Esophagus squamous epithelium (tissue), 4 donors: ENCODE measurements around the gene INHA.

Source experiments
- CTCF ChIP-seq, 6 experiments: fragments of 450-650 bp in 4 of 6; fragments of 200-600 bp in 2 of 6; sonication (generic) in 2 of 6; IDR thresholded peaks; one replicate each; pipeline ENCODE4 v1.5.1; 2016 to 2019; ENCODE audit warnings: antibody characterized with exemption in 6 of 6, mild to moderate bottlenecking in 4 of 6, moderate library complexity in 4 of 6
- POLR2A ChIP-seq, 4 donors: fragments of 450-650 bp; IDR thresholded peaks; one replicate each; pipeline ENCODE4 v1.6.1; 2017; ENCODE audit warnings: antibody characterized with exemption in 4 of 4, mild to moderate bottlenecking in 4 of 4, moderate library complexity in 3 of 4

GRCh38 chr2:219612577-219613286 is 40.6 kb downstream of the INHA start:
- TF ChIP-seq CTCF (IDR thresholded peaks at IDR 0.05): no peak
- no peak for TF ChIP-seq POLR2A (IDR thresholded peaks at IDR 0.05)
